Caco-2 (cell line): ENCODE results near the gene FNIP1. TPM values are rescaled to one million over a fixed set of nuclear protein-coding genes. Genes with fewer than 3 reads are reported as not detected.

Source experiments
- BruUV-seq: library from RNA; stranded (reverse); fragments of 400-500 nt; replicated peaks from 2 replicates; lab custom pipeline; 2021; lab: Mats Ljungman, UMichigan
- CTCF ChIA-PET: fragments of 300-600 bp; sonication (Branson Sonifier 250); formaldehyde crosslinking; loops from one replicate; lab custom pipeline; 2022; ENCODE audit warnings: antibody characterized with exemption; lab: Charles Lee
- POLR2A ChIA-PET: fragments of 300-600 bp; sonication (Branson Sonifier 250); formaldehyde crosslinking; loops from one replicate; lab custom pipeline; 2022; ENCODE audit warnings: antibody characterized with exemption; lab: Charles Lee
- DNase-seq, 2 experiments: peaks; one replicate each; pipeline versions ENCODE4 v3.0.0 to v3.0.0-alpha.2; 2020 to 2022
- H3K27me3 ChIP-seq: replicated peaks from 2 replicates; pipeline ENCODE4 v1.6.0; 2011; ENCODE audit warnings: low read length; ENCODE audit not compliant: control insufficient read depth, insufficient read depth
- H3K36me3 ChIP-seq: 2 replicates; pipeline ENCODE4 v1.5.1; 2011; ENCODE audit warnings: low read length; ENCODE audit not compliant: control insufficient read depth, insufficient read depth
- H3K4me1 ChIP-seq: fragments of 250-450 bp; sonication (Bioruptor Pico); 2 replicates; pipeline ENCODE4 v1.5.1; 2020; ENCODE audit warnings: mild to moderate bottlenecking
- H3K4me3 ChIP-seq: 2 replicates; pipeline ENCODE4 v1.5.1; 2011; ENCODE audit warnings: low read depth, mild to moderate bottlenecking, control low read depth, low read length
- H3K9me3 ChIP-seq: fragments of 250-450 bp; sonication (Bioruptor Pico); 2 replicates; pipeline ENCODE4 v1.5.1; 2020; ENCODE audit warnings: mild to moderate bottlenecking, moderate library complexity
- H3K27ac Mint-ChIP-seq: one replicate; pipeline ENCODE4 v1.8.0; 2022; ENCODE audit warnings: mixed read lengths; ENCODE audit not compliant: unreplicated experiment
- H3K27me3 Mint-ChIP-seq: one replicate; pipeline ENCODE4 v1.8.0; 2022; ENCODE audit warnings: mixed read lengths; ENCODE audit not compliant: insufficient read depth, unreplicated experiment
- H3K36me3 Mint-ChIP-seq: one replicate; pipeline ENCODE4 v1.8.0; 2022; ENCODE audit warnings: mild to moderate bottlenecking, mixed read lengths; ENCODE audit not compliant: insufficient read depth, unreplicated experiment
- H3K4me1 Mint-ChIP-seq: one replicate; pipeline ENCODE4 v1.8.0; 2022; ENCODE audit warnings: low read depth, mixed read lengths; ENCODE audit not compliant: unreplicated experiment
- H3K4me3 Mint-ChIP-seq: one replicate; pipeline ENCODE4 v1.8.0; 2022; ENCODE audit warnings: mild to moderate bottlenecking, moderate library complexity, mixed read lengths; ENCODE audit not compliant: unreplicated experiment
- H3K9me3 Mint-ChIP-seq: one replicate; pipeline ENCODE4 v1.8.0; 2022; ENCODE audit warnings: mixed read lengths; ENCODE audit not compliant: unreplicated experiment
- CTCF ChIP-seq, 2 experiments: fragments of 200-600 bp in 1 of 2; IDR thresholded peaks; 1 replicate in 1 of 2; 2 replicates in 1 of 2; pipeline versions ENCODE4 v1.5.1 to v1.8.0; 2011 to 2022; ENCODE audit warnings: antibody characterized with exemption in 1 of 2, control low read depth in 1 of 2, inconsistent platforms in 1 of 2, low read depth in 1 of 2, low read length in 1 of 2, mild to moderate bottlenecking in 1 of 2, moderate library complexity in 1 of 2; ENCODE audit not compliant: insufficient read depth in 1 of 2, severe bottlenecking in 1 of 2, unreplicated experiment in 1 of 2
- intact Hi-C: fragments of 100-400 bp; cut with micrococcal nuclease; formaldehyde crosslinking; loops from one replicate; pipeline ENCODE4 v1.10.0; 2022; ENCODE audit not compliant: unreplicated experiment
- total RNA-seq: library from RNA; stranded (reverse); gene quantifications from 2 replicates; pipeline ENCODE4 v1.2.3, GENCODE V29; 2022

FNIP1 gene
- total RNA-seq, 1 experiment from 2014 or later: 45.0 TPM

GRCh38 chr5:131786036-131786435 is 10.8 kb downstream of the FNIP1 start:
- Mint-ChIP-seq H3K36me3 (peaks cover 13% of the 10 kb centered on the region), H3K4me3 (no peak overlapping the region), H3K4me1 (peaks cover 13% of the 10 kb centered on the region), H3K27me3 (no peaks in the 10 kb centered on the region), H3K27ac (no peak overlapping the region), H3K9me3 (no peaks in the 10 kb centered on the region)
- ChIA-PET POLR2A (no interaction called here), CTCF (no interaction called here)
- H3K4me1 ChIP-seq: peaks cover 12% of the 10 kb centered on the region
- H3K4me3 ChIP-seq: no peak overlapping the region
- intact Hi-C loops: no loop called here
- H3K9me3 ChIP-seq: no peaks in the 10 kb centered on the region
- BruUV-seq: no TSS peak
- no peak for DNase-seq
- H3K27me3 ChIP-seq: no peaks in the 10 kb centered on the region
- TF ChIP-seq CTCF (IDR thresholded peaks at IDR 0.05; ENCODE audit: insufficient read depth in 1 of 2, low read depth in 1 of 2, low read length in 1 of 2, severe bottlenecking in 1 of 2, unreplicated experiment in 1 of 2): no peak
- no peaks in the 10 kb centered on the region for H3K36me3 ChIP-seq

DNA sequence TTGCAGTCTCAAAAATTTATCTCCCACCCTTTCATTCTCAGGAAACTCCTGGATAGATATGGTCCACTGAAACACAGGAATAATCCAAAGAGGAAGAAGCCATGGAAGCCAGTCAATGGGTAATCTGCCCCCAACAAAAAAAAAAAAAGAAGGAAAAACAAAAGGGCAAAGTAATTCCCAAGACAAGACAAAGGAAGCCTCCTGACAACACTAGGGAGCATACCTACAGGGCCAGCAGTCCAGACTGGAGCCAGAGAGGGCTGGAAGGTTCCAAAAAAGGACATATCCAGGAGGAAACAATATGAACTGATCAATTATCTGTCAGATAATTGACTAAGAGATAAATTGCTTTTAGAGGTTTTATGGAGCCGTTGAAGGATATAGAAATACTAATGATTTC is 12.9 kb downstream of the FNIP1 start:
- CTCF ChIA-PET: no interaction called here
- no peaks in the 10 kb centered on the region for H3K27me3 ChIP-seq
- H3K4me3 ChIP-seq: no peak overlapping the region
- TF ChIP-seq CTCF (IDR thresholded peaks at IDR 0.05; ENCODE audit: insufficient read depth in 1 of 2, low read depth in 1 of 2, low read length in 1 of 2, severe bottlenecking in 1 of 2, unreplicated experiment in 1 of 2): no peak
- H3K9me3 ChIP-seq: no peaks in the 10 kb centered on the region
- Mint-ChIP-seq H3K27ac (no peak overlapping the region), H3K36me3 (peaks cover 13% of the 10 kb centered on the region), H3K4me3 (no peak overlapping the region), H3K4me1 (peaks cover 7% of the 10 kb centered on the region), H3K27me3 (no peaks in the 10 kb centered on the region), H3K9me3 (no peaks in the 10 kb centered on the region)
- H3K4me1 ChIP-seq: peaks cover 12% of the 10 kb centered on the region
- H3K36me3 ChIP-seq: no peaks in the 10 kb centered on the region
- POLR2A ChIA-PET: no interaction called here
- no TSS peak for BruUV-seq
- intact Hi-C loops: loop anchor here (5.0 kb wide), 1 partner anchor 518 kb away; no protein-coding TSS in a partner anchor
- no peak for DNase-seq

DNA sequence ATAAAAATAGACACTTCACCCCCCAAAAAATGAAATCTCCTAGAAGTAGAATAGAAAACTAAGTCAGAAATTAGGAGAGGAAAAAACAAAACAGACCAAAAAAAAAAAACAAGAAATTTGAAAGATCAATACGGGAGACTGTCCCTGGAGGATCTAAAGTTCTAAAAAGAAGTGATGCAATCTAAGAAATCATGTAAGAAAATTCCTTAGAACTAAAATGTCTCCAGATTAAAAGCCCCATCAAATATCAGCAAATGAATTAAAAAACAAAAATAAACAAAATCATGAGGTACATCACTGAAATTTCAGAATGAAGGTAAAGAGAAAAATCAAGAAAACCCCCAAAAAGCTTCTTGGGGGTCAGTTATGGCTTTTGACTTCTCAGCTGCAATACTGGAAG is 13.5 kb downstream of the FNIP1 start:
- Histone ChIP-seq H3K9me3 (no peaks in the 10 kb centered on the region), H3K36me3 (no peaks in the 10 kb centered on the region), H3K4me1 (peaks cover 12% of the 10 kb centered on the region), H3K27me3 (no peaks in the 10 kb centered on the region), H3K4me3 (no peak overlapping the region)
- TF ChIP-seq CTCF (IDR thresholded peaks at IDR 0.05; ENCODE audit: insufficient read depth in 1 of 2, low read depth in 1 of 2, low read length in 1 of 2, severe bottlenecking in 1 of 2, unreplicated experiment in 1 of 2): no peak
- peaks cover 7% of the 10 kb centered on the region for H3K4me1 Mint-ChIP-seq
- intact Hi-C loops: loop anchor here (5.0 kb wide), 1 partner anchor 519 kb away; no protein-coding TSS in a partner anchor
- DNase-seq: no peak
- CTCF ChIA-PET: no interaction called here
- POLR2A ChIA-PET: no interaction called here
- no peak overlapping the region for H3K4me3 Mint-ChIP-seq
- no TSS peak for BruUV-seq
- no peaks in the 10 kb centered on the region for H3K27me3 Mint-ChIP-seq
- H3K9me3 Mint-ChIP-seq: no peaks in the 10 kb centered on the region
- H3K36me3 Mint-ChIP-seq: peaks cover 13% of the 10 kb centered on the region
- no peak overlapping the region for H3K27ac Mint-ChIP-seq
